B cell (primary cell): ENCODE data around the gene NAPB.

Experiments
- CTCF ChIP-seq: fragments of 200-600 bp; IDR thresholded peaks from one replicate; pipeline ENCODE4 v1.8.0; 2022; ENCODE audit warnings: antibody characterized with exemption, mild to moderate bottlenecking
- EZH2 ChIP-seq: IDR thresholded peaks from 2 replicates; pipeline ENCODE4 v1.6.1; 2012; ENCODE audit warnings: borderline replicate concordance, low read depth, mild to moderate bottlenecking, moderate library complexity, low read length; ENCODE audit not compliant: insufficient read depth, poor library complexity, severe bottlenecking

- no peak for TF ChIP-seq CTCF
- no peak for TF ChIP-seq EZH2
Measured at GRCh38 chr20:23419657-23419994, 1.7 kb downstream of the NAPB start.
